GM23338 (cell line): ENCODE measurements around the gene NAALADL2.

Experiments used
- EZH2 ChIP-seq: fragments of 200-600 bp; sonication (generic); IDR thresholded peaks from one replicate; pipeline ENCODE4 v1.8.0; 2017; ENCODE audit warnings: antibody characterized with exemption, mild to moderate bottlenecking, low read depth; ENCODE audit not compliant: unreplicated experiment
- EZH2phosphoT487 ChIP-seq: fragments of 200-600 bp; sonication (generic); IDR thresholded peaks from one replicate; pipeline ENCODE4 v1.8.1; 2018; ENCODE audit warnings: antibody characterized with exemption; ENCODE audit not compliant: unreplicated experiment
- POLR2AphosphoS5 ChIP-seq: IDR thresholded peaks from 2 replicates; pipeline ENCODE4 v1.6.1; 2016; ENCODE audit warnings: antibody characterized with exemption, low read depth
- TF ChIP-seq, protein P1 (sequence below), 2 experiments: fragments of 200-600 bp in 1 of 2; sonication (generic) in 1 of 2; conservative IDR thresholded peaks; 2 replicates each; pipeline versions ENCODE4 v1.5.1 to v1.6.1; 2016 to 2017; ENCODE audit warnings: antibody characterized with exemption in 2 of 2, low read depth in 2 of 2, mild to moderate bottlenecking in 2 of 2, moderate library complexity in 1 of 2

GRCh38 chr3:175325440-175325839 is 466.3 kb downstream of the NAALADL2 start:
- TF ChIP-seq, protein P1, sequence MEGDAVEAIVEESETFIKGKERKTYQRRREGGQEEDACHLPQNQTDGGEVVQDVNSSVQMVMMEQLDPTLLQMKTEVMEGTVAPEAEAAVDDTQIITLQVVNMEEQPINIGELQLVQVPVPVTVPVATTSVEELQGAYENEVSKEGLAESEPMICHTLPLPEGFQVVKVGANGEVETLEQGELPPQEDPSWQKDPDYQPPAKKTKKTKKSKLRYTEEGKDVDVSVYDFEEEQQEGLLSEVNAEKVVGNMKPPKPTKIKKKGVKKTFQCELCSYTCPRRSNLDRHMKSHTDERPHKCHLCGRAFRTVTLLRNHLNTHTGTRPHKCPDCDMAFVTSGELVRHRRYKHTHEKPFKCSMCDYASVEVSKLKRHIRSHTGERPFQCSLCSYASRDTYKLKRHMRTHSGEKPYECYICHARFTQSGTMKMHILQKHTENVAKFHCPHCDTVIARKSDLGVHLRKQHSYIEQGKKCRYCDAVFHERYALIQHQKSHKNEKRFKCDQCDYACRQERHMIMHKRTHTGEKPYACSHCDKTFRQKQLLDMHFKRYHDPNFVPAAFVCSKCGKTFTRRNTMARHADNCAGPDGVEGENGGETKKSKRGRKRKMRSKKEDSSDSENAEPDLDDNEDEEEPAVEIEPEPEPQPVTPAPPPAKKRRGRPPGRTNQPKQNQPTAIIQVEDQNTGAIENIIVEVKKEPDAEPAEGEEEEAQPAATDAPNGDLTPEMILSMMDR (conservative IDR thresholded peaks at IDR 0.05; ENCODE audit: low read depth in 2 of 2) = no peak
- TF ChIP-seq EZH2phosphoT487 (no peak), EZH2 (no peak), POLR2AphosphoS5 (no peak)
